GM10248 (cell line): ENCODE data around the gene L1TD1.
"Not testable (repeated sequence)": the region's sequence is repeated elsewhere in the genome, so short reads cannot be mapped to it uniquely, and the experiment has no call there.

ENCODE experiments used
- CTCF ChIA-PET: fragments of 300-600 bp; sonication (Branson Sonifier 250); formaldehyde crosslinking; extraction: SDS; loops from one replicate; lab custom pipeline; 2021; ENCODE audit warnings: antibody characterized with exemption; lab: Yijun Ruan, JAX
- POLR2A ChIA-PET: fragments of 350-650 bp; sonication (Branson Sonifier 250); formaldehyde crosslinking; extraction: SDS; loops from one replicate; lab custom pipeline; 2020; ENCODE audit warnings: antibody characterized with exemption; lab: Yijun Ruan, JAX
- DNase-seq: peaks from one replicate; pipeline ENCODE4 v3.0.0; 2012; ENCODE audit errors: extremely low spot score
- TF ChIP-seq, protein P1 (sequence below): IDR thresholded peaks from 2 replicates; pipeline ENCODE4 v1.5.1; 2012; ENCODE audit warnings: mild to moderate bottlenecking, low read depth; ENCODE audit errors: extremely low read depth, missing control alignments, control extremely low read depth

L1TD1 gene

DNA sequence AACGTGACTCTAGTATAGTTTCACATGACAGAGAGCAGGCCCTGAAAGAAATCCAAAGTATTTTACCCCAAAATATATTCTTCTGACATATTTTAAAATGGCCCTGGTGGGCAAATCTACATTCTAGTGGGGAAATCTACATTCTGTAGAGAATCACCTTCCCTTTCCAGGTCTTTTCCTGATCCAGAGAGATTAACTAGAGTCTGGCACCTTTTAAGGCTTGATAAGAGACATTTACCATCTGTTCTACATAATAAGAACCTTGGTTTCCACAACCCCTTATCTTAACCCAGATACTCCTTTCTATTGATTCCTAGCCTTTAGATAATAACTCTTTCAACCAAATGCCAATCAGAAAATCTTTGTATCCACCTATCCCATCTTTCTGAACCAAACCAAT, 17.0 kb upstream of the L1TD1 start:
- TF ChIP-seq, protein P1, sequence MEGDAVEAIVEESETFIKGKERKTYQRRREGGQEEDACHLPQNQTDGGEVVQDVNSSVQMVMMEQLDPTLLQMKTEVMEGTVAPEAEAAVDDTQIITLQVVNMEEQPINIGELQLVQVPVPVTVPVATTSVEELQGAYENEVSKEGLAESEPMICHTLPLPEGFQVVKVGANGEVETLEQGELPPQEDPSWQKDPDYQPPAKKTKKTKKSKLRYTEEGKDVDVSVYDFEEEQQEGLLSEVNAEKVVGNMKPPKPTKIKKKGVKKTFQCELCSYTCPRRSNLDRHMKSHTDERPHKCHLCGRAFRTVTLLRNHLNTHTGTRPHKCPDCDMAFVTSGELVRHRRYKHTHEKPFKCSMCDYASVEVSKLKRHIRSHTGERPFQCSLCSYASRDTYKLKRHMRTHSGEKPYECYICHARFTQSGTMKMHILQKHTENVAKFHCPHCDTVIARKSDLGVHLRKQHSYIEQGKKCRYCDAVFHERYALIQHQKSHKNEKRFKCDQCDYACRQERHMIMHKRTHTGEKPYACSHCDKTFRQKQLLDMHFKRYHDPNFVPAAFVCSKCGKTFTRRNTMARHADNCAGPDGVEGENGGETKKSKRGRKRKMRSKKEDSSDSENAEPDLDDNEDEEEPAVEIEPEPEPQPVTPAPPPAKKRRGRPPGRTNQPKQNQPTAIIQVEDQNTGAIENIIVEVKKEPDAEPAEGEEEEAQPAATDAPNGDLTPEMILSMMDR: no peak
- CTCF ChIA-PET: no interaction called here

DNA sequence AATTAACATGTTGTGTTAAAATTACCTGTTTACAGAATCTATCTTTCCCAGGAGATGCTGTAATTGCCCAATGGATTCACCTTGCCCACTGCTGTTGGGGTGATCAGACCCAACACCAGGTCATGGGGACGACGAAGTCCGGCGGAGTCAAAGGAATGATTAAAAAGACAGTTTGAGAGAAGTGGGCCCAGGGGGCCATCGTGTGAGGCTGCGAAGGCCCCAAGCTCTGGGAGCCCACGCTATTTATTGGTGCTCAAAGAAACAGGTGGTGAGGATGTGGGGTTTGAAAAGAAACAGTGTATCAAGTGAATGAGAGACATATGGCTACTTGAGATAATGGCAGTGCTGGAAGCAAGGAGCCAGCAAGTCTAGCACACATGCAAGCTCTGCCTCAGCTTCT, 16.3 kb upstream of the L1TD1 start:
- CTCF ChIA-PET: interaction anchor here (2.5 kb wide), 1 partner anchor 229 kb away, joined by 8 read pairs; no protein-coding TSS in a partner anchor

More for the DNA sequence above, 17.0 kb upstream of the L1TD1 start:
- POLR2A ChIA-PET: no interaction called here
- no peak for DNase-seq

DNA sequence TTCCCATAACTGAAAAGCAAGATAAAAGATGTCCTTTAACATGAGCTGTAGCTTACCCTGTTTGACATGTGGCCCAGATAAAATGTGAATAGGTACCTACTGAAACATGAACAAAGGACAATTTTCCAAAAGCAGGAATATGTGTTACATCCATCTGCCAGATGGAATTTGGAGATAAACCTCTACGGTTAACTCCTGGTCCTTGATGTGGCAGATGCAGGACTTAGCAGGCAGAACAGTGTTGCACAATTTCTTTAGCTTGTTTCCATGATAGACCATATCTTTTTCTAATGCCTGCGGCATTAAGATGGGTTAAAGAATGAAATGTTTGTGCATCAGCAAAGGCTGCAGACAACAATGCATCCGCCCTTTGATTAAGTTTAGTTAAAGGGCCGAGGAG, 14.6 kb upstream of the L1TD1 start:
- POLR2A ChIA-PET, DNase-seq: not testable (repeated sequence)
- CTCF ChIA-PET: interaction anchor here (2.5 kb wide), 1 partner anchor 227 kb away, joined by 8 read pairs; no protein-coding TSS in a partner anchor

More for the DNA sequence above, 16.3 kb upstream of the L1TD1 start:
- DNase-seq: no peak
- TF ChIP-seq, protein P1: no peak
- POLR2A ChIA-PET: no interaction called here

DNA sequence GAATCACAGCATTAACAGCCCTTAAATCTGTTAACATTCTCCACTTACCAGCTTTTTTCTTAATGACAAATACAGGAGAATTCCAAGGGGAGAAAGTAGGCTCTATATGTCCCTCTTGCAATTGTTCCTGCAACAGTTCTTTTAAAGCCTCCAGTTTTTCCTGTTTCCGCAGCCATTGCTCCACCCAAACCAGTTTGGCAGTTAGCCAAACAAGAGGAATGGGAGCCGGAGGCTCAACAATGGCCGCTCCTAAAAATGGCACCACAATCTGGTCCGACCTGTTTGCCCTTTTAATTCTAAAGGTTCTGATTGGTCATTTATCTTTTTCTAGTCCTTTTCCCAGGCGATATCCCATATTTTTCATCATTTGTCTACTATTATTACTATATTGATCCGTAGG, 14.0 kb upstream of the L1TD1 start:
- no peak for DNase-seq
- TF ChIP-seq, protein P1: no peak
- POLR2A ChIA-PET: no interaction called here
- CTCF ChIA-PET: interaction anchor here (2.5 kb wide), 1 partner anchor 227 kb away, joined by 8 read pairs; no protein-coding TSS in a partner anchor

DNA sequence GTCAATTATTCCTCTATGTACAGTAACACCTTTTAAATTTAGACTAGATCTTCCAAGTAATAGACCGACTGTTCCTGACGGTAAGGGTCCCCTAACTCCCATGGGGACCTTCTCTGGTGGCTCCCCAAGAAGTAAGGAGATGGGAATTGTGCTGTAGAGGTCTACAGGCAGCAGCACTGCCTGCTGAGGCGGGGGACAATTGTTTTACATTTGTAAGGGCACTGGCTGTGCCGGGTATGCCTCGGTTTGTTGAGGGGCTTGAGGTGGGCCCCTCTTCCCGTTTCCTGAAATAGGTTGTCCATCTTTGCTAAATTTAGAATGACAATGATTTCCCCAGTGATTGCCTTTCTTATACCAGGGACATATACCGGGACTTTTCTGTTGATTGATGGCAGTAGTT, 13.1 kb upstream of the L1TD1 start:
- DNase-seq: no peak
- POLR2A ChIA-PET: no interaction called here
- CTCF ChIA-PET: no interaction called here
- TF ChIP-seq, protein P1: no peak

DNA sequence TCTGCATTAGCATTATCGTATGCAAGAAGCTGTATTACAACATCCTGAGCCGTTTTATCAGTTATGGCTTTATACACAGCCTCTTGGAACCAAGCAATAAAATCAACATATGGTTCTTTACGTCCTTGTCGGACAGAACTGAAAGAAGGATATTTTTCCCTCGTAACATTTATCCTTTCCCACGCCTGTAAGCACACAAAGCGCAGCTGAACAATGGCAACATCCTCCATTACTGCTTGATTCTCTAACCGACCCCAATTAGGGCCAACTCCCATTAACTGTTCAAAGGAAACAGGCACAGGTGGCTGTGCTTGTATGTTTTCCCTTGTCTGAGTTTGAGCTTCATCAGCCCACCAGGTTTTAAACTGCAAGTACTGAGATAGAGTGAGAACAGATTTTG, 12.5 kb upstream of the L1TD1 start:
- DNase-seq: not testable (repeated sequence)

DNA sequence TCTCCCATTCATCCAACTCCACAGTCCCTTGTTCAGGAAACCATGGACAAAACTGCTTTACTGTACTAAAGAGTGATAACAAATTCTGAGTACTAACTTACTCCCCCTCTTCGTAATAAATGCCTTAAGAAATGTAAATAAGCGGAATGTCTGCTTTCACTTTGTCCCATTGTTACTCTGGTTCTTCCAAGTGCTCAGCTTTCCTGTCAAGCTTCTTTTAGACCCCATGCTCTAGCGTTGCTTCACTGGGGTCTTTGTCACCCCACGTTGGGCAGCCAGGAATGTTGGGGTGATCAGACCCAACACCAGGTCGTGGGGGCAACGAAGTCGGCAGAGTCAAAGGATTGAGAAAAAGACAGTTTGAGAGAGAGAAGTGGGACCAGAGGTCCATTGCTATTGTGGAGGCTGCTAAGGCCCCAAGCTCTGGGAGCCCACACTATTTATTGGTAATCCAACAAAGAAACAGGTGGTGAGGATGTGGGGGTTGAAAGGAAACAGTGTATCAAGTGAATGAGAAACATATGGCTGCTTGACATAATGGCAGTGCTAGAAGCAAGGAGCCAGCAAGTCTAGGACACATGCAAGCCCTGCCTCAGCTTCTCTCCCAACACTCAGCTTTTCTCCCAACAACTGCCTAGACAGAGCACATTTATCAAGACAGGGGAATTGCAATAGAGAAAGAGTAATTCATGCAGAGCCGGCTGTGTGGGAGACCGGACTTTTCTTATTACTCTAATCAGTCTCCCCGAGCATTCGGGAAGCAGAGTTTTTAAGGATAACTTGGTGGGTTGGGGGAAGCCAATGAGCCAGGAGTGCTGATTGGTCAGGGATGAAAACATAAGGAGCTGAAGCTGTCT, 11.3 kb upstream of the L1TD1 start:
- DNase-seq, POLR2A ChIA-PET: not testable (repeated sequence)
- CTCF ChIA-PET: interaction anchor here (1.3 to 3.2 kb wide), 3 partner anchors 8 to 208 kb away, joined by 3 to 23 read pairs (median 3); no protein-coding TSS in a partner anchor

More for the DNA sequence above, 12.5 kb upstream of the L1TD1 start:
- POLR2A ChIA-PET, CTCF ChIA-PET: not testable (repeated sequence)

DNA sequence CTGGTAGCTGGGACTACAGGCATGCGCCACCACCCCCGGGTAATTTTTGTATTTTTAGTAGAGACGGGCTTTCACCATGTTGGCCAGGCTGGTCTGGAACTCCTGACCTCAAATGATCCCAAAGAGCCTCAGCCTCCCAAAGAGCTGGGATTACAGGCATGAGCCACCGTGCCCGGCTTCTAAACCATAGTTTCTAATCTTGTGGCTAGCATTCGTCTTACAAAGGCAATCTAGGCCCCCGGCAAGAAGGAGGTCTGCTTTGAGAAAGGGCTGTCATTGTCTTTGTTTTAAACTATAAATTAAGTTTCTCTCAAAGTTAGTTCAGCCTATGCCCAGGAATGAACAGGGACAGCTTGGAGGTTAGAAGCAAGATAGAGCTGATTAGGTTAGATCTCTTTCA, 10.3 kb upstream of the L1TD1 start:
- ChIA-PET POLR2A (no interaction called here), CTCF (interaction anchor here (1.1 to 3.2 kb wide), 4 partner anchors 9 to 207 kb away, joined by 3 to 23 read pairs (median 3); no protein-coding TSS in a partner anchor)
- TF ChIP-seq, protein P1: no peak
- DNase-seq: no peak

DNA sequence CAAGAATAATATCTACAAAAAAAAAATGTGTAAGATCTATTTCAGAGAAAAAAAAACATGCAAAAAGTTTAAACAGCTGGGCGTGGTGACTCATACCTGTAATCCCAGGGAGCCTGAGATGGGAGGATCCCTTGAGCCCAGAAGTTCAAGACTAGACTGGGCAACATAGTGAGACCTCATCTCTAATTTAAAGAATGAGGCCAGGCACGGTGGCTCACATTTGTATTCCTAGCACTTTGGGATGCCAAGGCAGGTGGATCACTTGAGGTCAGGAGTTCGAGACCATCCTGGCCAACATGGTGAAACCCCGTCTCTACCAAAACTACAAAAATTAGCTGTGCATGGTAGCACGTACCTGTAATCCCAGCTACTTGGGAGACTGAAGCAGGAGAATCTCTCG, 9.4 kb upstream of the L1TD1 start:
- CTCF ChIA-PET: interaction anchor here (1.3 to 3.2 kb wide), 2 partner anchors 10 to 16 kb away, joined by 3 to 23 read pairs; no protein-coding TSS in a partner anchor
- POLR2A ChIA-PET, DNase-seq: not testable (repeated sequence)
